HG03521 (cell line): ENCODE measurements around the gene ADGRB2.

Experiments used
- ATAC-seq: cut with Tn5 transposase; IDR thresholded peaks from one replicate; pipeline ENCODE4 v1.9.1; 2021; ENCODE audit warnings: mild to moderate bottlenecking, moderate library complexity; ENCODE audit not compliant: unreplicated experiment

ADGRB2 gene, protein sequence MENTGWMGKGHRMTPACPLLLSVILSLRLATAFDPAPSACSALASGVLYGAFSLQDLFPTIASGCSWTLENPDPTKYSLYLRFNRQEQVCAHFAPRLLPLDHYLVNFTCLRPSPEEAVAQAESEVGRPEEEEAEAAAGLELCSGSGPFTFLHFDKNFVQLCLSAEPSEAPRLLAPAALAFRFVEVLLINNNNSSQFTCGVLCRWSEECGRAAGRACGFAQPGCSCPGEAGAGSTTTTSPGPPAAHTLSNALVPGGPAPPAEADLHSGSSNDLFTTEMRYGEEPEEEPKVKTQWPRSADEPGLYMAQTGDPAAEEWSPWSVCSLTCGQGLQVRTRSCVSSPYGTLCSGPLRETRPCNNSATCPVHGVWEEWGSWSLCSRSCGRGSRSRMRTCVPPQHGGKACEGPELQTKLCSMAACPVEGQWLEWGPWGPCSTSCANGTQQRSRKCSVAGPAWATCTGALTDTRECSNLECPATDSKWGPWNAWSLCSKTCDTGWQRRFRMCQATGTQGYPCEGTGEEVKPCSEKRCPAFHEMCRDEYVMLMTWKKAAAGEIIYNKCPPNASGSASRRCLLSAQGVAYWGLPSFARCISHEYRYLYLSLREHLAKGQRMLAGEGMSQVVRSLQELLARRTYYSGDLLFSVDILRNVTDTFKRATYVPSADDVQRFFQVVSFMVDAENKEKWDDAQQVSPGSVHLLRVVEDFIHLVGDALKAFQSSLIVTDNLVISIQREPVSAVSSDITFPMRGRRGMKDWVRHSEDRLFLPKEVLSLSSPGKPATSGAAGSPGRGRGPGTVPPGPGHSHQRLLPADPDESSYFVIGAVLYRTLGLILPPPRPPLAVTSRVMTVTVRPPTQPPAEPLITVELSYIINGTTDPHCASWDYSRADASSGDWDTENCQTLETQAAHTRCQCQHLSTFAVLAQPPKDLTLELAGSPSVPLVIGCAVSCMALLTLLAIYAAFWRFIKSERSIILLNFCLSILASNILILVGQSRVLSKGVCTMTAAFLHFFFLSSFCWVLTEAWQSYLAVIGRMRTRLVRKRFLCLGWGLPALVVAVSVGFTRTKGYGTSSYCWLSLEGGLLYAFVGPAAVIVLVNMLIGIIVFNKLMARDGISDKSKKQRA (N-terminal part only)

DNA sequence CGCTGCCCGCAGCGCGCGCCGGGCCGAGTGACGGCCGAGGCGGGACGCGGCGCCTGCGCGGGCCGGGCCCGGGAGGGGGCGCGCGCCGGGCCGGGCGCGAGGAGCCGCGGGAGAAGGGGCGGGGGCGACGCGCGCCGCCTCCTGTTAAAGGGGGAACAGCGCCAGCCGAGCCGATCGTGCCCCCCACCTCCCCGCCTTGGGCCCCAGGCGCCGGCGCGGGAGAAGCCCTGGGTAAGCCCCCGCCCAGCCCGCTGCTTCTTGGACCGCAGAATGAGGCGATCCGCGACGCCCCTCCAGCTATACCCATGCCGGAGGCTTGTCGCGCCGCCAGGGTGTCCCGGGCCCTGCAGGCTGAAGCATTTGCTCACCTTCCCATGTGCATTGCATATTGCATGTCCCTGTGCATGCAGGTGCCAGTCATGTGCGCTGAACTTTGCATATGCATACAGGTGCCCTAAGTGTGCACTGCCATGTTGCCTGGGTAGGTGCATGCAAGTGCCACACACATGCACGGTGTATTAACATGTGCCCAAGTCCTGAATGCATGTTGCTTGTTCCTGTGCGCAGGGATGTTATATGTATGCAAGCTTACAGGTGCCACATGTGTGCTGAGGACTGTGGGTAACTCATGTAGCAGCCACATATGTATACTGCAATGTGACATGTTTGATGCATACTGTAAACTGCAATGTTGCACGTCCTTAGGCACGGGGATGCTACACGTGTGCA is at the start of gene ADGRB2:
TSS of gene ADGRB2 (minus strand) at position 29 of the 729 bp plus-strand sequence. CDS start 7,119 bp downstream, outside the sequence.
- ATAC-seq, result no peak

DNA sequence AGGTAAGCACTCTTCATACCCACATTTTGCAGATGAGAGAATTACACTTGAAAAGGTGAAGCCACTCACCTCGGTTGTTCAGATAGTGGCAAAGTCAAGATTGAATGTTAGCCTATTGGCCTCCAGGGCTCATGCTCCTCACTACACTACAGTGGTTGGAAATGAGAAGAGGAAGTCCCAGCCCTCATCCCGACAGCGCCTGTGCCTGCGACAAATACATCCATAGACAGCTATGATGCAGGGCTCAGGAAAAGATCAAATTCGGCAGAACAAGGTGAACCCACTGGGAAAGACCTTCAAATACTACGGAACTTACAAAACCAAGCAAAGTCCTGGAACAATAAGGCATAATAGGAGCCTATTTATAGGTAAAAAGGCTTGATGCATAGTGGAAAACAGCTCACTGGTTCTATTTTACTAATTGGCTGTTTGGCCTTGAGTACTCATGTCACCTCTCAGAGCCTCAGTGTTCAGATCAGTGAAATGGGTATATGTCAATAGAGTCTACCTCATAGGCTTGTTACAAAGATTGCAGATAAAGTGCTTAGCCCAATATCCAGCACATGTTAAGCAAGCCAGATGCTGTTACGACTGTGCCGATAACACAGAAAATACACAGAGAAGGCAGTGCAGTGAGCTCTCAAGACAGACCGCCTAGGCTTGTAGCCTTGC is 48.2 kb upstream of the ADGRB2 start:
- no peak for ATAC-seq

DNA sequence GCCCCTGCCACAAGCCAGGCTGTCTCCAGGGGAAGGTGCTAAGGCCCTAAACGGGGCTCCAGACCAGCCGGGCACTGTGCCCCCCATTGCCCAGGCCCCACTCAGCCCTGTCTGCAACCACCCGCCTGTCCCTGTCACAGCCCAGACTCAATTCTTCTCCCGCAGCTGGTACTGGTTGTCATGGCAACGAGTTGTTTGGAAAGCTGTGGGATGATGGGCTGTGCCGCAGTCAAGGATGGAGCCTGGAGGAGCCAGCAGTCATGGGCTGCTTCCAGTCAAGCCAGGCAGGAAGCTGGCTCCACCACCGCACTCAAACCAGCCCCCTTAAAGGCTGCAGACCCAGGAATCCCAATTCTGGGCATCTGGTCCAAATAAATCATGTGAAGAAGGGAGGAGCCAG is 47.5 kb upstream of the ADGRB2 start:
- ATAC-seq, result no peak

DNA sequence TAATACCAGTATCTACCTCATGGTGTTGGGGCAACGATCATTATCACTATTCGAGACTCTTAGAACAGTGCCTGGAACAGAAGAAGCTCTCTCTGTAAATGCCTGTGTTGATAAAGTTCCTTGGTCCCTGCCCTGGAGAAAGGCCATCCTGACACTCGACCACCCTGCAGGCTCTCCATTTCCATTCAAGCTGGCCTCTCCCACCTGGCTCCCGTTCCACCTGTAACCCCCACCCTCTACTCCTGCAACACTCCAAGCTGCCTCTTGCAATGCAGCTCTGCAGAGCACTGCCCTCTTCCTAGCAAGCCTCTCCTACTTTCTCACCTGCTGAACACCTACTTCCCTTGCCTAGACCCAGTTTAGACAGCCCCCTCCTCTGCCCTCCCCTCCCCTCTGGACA is 45.6 kb upstream of the ADGRB2 start:
- ATAC-seq, result no peak

DNA sequence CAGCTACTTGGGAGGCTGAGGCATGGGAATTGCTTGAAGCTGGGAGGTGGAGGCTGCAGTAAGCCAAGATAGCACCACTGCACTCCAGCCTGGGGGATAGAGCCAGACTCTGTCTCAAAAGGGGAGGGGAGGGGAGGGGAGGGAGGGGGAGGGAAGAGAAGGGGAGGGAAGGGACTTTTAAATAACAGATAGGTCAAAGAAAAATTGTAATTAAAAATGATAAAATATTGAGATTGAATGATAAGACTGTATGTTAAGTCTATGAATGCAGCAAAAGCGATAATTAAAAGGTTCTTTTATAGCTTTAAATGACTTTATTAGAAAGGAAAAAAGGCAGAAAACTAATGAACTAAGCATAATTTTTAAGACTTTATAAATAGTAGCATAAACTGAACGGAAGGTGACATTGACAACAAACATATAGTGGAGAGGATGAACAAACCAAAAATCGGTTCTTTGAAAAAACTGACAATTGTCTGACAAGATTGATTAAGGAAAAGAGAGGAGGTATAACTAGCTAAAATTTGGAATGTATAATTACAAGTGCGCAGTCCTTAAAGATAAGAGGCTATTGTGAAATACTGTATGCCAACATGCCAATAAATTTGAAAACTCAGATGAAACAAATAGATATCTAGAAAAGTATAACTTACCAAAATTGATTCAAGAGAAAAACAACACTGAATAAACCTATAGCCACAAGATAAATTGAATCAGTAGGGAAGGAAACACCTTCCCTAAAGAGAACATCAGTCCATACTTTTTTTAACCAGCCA is 43.3 kb upstream of the ADGRB2 start:
- ATAC-seq, result no peak

DNA sequence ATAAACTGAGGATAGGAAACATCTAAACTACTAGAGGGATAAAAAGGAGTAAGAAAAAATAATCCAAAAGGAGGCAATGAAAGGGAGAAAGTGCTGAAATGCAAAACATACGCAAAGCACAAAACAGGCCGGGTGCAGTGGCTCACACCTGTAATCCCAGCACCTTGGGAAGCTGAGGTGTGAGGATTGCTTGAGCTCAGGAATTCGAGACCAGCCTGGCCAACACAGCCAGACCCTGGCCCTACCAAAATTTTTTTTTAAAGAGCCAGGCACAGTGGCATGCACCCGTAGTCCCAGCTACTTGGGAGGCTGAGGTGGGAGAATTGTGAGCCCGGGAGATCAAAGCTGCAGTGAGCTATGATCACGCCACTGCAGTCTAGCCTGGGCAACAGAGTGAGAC is 41.2 kb upstream of the ADGRB2 start:
- ATAC-seq, result no peak

DNA sequence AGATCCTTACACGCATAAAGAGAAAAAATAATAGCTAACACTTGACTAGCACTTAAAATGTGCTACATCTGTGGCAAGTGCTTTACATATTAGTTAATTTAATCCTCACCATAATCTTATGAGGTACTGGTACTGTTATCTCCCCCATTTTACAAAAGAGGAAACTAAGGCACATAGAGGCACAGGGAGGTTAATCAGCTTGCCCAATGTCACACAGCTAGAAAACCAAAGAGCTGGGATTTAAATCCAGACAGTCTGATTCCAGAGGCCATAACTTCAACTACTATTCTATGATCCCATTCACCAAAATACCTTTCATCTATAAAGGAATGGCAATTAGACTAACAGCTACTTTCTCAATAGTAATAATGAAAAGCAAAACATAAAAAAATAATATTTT is 40.0 kb upstream of the ADGRB2 start:
- ATAC-seq, result no peak

DNA sequence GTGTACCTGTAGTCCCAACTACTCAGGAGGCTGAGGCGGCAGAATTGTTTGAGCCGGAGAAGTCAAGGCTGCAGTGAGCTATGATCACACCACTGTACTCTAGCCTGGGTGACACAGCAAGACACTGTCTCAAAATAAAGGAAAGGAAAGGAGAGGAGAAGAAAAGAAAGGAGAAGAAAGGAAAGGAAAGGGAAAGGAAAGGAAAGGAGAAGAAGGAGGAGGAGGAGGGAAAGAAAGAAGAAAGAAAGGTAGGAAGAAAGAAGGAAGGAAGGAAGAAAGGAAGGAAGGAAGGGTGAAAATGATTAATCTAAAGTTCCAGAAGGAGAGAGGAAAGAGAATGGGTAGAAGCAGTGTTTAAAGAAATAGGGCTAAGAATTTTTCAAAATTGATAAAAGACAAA is 39.5 kb upstream of the ADGRB2 start:
- no peak for ATAC-seq

DNA sequence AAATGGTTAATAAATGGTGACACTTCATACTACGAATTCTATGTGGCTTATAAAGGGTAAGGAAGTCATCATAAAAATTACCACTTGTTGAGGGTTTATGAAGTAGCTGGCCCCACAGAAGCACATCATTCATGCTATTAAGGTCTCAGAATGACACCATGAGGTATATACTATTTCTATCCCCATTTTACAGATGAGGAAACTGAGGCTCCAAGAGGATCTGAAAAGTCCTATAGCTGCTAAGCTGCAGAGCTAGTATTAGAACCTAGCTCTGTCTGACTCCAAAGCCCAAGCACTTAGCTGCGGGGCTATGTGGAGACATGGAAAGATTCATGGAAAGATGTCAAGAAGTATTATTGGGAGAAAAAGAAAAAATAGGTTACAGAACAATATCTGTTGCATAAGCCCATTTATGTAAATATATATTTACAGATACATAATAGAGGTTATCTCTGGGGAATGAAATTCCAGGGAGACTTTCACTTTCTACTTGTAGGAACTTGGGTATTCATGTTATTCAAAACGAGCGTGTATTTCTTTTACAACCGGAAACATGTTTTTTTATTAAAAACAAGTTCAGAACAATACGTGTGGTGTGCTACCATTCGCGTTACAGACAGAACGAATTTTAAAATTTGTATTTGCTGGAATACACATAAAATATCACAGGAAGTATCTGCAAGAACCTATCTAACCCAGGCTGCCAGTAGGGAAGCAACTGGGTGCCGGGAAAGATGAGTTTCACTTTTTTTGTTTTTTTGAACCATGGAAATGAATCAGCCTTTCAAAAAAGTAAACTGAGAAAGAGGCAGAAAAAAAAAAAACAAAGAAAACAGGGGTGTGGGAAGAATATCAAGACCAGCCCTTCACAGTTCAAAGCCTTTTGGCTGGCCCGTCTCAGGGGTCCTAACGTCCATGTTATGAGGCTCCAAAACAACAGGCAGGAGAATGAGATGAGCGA is 38.3 kb upstream of the ADGRB2 start:
- no peak for ATAC-seq

DNA sequence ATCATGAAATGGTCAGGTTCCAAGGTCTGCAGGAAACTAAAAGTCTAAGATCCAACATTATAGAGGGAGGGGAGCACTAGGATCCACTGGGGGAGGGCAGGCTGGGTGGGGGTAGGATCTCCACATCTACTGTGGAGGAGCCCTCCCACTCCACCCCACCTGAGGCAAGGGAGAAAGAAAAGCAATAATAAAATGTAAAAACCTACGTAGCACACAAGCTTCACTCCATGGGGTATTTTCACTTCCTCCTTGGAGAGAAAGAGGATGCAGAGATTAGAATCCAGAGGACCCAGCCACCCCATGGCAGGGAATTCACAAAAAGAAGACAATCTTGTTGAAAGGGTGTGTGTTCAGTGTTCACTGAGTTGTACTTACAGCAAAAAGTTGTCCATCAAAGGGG is 37.3 kb upstream of the ADGRB2 start:
- ATAC-seq, result no peak

DNA sequence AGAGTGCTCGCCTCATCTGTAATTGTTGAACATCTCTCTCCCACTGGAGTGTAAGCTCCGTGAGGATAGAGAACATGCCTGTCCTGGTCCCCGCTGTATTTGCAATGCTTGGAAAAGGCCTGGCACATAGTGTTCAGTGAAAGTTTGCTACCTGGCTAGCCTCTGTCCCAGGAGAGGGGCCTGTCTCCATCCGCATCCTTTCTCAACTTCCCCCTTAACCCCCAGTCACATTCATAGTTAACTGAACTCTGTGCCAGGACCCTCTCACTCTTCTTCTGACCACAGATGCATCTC is 36.5 kb upstream of the ADGRB2 start:
- no peak for ATAC-seq

DNA sequence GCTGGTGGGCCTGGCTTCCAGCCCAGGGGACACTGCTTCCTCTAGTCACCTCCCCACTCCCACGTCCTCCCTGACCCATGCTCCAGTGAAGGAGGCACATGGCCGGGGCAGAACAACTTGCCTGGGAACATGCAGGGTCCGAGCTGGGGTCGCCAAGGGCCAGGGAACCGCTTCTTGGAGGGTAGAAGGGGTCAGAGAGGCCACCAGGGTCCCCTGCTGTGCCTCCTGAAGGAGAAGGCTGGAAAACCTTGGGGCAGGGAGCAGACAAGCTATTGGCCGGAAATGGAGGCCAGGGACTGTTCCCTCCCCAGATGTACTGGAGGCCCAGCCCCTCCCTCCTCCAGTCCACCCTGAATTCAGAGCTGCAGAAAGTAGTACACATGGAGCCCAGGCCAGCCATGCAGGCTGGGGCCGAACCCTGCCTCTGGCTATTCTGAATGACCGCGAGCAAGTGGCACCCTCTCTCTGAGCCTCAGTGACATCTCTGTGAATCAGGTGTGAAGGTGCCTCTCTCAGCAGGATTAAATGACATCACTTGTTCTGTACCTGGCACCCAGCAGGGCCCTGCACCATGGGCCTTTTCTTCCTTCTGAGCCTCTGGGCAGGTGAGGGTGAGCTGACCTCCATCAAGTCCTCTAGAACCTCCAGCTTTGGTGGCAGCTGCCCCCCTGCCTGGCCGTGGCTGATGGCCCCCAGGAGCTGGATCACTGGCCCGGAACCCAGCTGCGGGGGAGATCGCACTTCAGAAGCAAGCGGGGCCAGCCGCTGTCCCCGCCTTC is 35.9 kb upstream of the ADGRB2 start:
- no peak for ATAC-seq

DNA sequence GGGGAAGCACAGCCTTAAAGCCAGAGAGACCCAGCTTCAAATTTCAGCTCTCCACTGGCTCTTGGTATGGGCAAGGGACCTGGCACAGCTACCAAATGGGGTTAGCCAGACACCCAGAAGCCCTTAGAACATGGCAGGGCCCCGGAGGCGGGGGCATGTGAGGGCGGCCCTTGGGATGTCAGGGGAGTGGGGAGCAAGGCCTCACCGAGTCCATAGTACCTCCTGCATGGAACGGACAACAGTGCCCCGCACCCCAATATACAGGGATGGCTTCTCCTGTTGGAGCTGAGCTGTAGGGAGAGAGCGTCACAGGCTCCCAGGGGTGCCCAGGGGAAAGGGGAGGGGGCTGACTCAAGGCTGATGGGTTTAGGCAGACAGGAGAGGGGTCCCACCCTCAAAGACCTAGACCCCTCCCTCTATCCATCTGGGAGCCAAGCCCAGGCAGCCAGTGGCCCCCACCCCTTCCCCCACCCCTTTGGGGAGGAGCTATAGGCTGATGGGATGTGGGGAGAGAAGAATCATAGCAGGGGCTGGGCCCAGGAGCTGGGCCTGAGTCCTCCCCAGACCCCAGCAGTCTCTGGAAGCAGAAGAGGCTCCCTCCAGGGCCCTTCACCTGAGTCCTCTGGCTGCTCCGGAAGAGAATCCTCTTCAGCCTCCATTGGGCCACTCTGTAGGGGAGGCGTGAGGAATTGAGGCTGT is 35.2 kb upstream of the ADGRB2 start:
- no peak for ATAC-seq

DNA sequence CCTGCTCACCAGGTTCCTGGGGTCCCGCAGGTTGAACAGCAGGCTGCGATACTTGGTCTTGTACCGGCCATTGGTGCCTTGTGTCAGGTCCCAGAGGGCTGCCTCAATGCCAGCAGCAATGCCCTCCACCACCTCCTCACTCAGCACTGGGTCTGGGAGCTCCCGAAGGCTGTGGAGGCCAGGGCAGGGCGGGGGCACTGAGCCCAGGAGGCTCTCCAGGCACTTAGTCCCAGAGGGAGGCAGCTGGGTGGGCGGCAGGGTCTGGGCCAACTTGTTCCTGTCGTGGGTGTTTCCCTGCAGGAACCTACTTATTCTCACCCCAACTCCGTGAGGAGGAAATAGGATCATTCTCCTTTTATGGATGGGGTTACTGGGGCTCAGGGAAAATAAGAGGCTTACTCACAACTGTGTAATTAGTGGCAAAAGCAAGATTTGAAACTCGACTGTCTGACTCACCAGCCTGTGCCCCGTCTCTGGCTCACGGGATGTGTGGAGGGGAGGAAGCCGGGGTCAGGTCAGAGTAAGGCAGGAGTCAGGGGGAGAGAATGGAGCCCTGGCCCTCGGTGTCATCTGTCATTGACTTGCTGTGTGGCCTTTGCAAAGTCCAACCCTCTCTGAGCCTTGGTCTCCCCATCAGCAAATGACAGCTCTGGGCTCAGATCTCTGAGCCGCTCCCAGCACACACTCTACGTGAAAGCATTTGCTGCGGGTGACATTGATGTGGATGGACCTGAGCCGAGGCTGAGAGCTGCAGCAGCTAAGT is 34.5 kb upstream of the ADGRB2 start:
- ATAC-seq, result no peak

DNA sequence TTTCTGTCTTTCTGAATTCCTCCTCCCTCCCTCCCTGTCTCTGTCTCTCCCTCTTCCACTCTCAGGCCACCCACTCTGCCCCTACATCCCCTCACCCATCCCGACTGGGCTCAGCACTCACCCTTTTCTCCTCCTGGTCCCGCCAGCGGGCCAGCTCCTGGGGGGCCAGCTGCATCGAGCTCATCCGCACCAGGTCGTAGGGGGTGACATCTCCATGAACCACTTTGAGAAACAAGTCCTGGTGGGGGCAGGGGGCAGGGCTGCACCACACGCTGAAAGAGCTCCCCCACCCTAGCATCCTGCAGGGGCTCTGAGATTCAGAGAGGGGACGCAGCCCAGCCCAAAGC is 33.9 kb upstream of the ADGRB2 start:
- ATAC-seq, result no peak

DNA sequence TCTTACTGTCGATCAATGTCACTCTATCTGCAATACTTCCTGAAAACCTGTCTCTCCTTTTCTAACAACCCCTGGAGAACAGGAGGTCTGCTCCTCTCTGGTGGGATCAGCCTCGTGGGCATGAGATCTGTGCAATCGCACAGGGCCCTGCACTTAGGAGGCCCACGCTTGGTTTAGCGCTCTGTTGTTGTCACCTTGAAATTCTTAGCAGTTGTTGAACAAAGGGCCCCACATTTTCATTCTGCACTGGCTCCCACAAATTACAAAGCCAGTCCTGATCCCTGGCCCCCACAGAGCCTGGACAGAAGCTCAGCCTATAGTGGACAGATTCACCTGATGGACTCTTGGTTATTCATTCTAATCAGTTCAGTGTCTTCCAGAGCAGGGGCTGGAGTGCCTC is 33.1 kb upstream of the ADGRB2 start:
- no peak for ATAC-seq

DNA sequence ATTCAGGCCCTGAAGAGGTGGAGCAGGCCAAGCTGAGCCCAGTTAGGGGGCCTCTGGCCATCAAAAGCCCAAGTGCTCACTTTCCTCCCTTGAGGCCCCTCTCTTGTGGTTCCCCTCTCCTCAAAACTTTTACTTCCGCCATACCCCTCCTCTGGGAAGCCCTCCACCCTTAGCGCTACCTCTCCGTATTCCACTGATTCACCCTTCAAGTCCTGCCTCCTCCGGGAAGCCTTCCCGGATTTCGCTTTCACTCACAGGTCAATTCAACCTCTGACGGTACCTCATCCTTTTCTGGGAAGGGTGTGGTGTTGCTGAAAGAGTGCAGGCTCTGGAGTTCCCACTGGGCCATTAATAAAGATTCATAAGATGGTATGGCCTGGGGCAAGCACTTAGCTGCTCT is 32.6 kb upstream of the ADGRB2 start:
- no peak for ATAC-seq
